Esophagus squamous epithelium (tissue), 5 donors: ENCODE measurements around the gene PIK3R5. TPM values are rescaled to one million over a fixed set of nuclear protein-coding genes. Genes with fewer than 3 reads are reported as not detected.
A peak's percentile ranks its signal among the peaks of the same experiment; 100 is the strongest.

ENCODE experiments used
- DNase-seq: peaks from one replicate; lab custom pipeline; 2025; lab: John Stamatoyannopoulos, UW
- H3K27ac ChIP-seq, 4 donors: fragments of 200-600 bp; sonication (generic); one replicate each; pipeline ENCODE4 v1.5.1; 2016 to 2019; ENCODE audit warnings: mild to moderate bottlenecking in 1 of 4
- H3K27me3 ChIP-seq, 4 donors: fragments of 200-600 bp; sonication (generic); 1 replicate in 3 of 4; 2 replicates in 1 of 4; pipeline versions ENCODE4 v1.5.1 to v1.6.0; 2017 to 2021; ENCODE audit warnings: antibody characterized with exemption in 1 of 4
- H3K36me3 ChIP-seq, 3 donors: fragments of 200-600 bp; sonication (generic); one replicate each; pipeline ENCODE4 v1.5.1; 2016 to 2019
- H3K4me1 ChIP-seq, 3 donors: fragments of 200-600 bp; sonication (generic); one replicate each; pipeline ENCODE4 v1.5.1; 2017 to 2019
- H3K4me3 ChIP-seq, 4 donors: fragments of 200-600 bp; sonication (generic); 1 replicate in 3 of 4; 2 replicates in 1 of 4; pipeline ENCODE4 v1.5.1; 2016 to 2019; ENCODE audit warnings: mild to moderate bottlenecking in 2 of 4, moderate library complexity in 1 of 4
- H3K9me3 ChIP-seq, 3 donors: fragments of 200-600 bp; sonication (generic); one replicate each; pipeline ENCODE4 v1.5.1; 2016 to 2019
- POLR2A ChIP-seq, 4 donors: fragments of 450-650 bp; IDR thresholded peaks; one replicate each; pipeline ENCODE4 v1.6.1; 2017; ENCODE audit warnings: antibody characterized with exemption in 4 of 4, mild to moderate bottlenecking in 4 of 4, moderate library complexity in 3 of 4
- WGBS, 2 donors: methylation state at CpG; one replicate each; pipeline ENCODE4 v1.1.5; 2018; 5-methylcytosine and 5-hydroxymethylcytosine counted together
- intact Hi-C: fragments of 100-400 bp; cut with DNase I; formaldehyde crosslinking; loops from one replicate; pipeline ENCODE4 v1.15.0; 2022
- total RNA-seq, 4 donors: library from RNA; depleted of rRNA; stranded (reverse); fragments of >200 nt; gene quantifications; one replicate each; pipeline ENCODE4 v1.1.0, GENCODE V29; 2016
- TF ChIP-seq, protein P1 (sequence below), 6 experiments: fragments of 450-650 bp in 4 of 6; fragments of 200-600 bp in 2 of 6; sonication (generic) in 2 of 6; IDR thresholded peaks; one replicate each; pipeline ENCODE4 v1.5.1; 2016 to 2019; ENCODE audit warnings: antibody characterized with exemption in 6 of 6, mild to moderate bottlenecking in 4 of 6, moderate library complexity in 4 of 6
- donor health status: DM: yes; HTN: yes; CAD: no.

Gene PIK3R5, protein sequence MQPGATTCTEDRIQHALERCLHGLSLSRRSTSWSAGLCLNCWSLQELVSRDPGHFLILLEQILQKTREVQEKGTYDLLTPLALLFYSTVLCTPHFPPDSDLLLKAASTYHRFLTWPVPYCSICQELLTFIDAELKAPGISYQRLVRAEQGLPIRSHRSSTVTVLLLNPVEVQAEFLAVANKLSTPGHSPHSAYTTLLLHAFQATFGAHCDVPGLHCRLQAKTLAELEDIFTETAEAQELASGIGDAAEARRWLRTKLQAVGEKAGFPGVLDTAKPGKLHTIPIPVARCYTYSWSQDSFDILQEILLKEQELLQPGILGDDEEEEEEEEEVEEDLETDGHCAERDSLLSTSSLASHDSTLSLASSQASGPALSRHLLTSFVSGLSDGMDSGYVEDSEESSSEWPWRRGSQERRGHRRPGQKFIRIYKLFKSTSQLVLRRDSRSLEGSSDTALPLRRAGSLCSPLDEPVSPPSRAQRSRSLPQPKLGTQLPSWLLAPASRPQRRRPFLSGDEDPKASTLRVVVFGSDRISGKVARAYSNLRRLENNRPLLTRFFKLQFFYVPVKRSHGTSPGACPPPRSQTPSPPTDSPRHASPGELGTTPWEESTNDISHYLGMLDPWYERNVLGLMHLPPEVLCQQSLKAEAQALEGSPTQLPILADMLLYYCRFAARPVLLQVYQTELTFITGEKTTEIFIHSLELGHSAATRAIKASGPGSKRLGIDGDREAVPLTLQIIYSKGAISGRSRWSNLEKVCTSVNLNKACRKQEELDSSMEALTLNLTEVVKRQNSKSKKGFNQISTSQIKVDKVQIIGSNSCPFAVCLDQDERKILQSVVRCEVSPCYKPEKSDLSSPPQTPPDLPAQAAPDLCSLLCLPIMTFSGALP
- total RNA-seq, result 1 to 10 TPM; 1.8 to 8.8 (median 3.1) TPM

DNA sequence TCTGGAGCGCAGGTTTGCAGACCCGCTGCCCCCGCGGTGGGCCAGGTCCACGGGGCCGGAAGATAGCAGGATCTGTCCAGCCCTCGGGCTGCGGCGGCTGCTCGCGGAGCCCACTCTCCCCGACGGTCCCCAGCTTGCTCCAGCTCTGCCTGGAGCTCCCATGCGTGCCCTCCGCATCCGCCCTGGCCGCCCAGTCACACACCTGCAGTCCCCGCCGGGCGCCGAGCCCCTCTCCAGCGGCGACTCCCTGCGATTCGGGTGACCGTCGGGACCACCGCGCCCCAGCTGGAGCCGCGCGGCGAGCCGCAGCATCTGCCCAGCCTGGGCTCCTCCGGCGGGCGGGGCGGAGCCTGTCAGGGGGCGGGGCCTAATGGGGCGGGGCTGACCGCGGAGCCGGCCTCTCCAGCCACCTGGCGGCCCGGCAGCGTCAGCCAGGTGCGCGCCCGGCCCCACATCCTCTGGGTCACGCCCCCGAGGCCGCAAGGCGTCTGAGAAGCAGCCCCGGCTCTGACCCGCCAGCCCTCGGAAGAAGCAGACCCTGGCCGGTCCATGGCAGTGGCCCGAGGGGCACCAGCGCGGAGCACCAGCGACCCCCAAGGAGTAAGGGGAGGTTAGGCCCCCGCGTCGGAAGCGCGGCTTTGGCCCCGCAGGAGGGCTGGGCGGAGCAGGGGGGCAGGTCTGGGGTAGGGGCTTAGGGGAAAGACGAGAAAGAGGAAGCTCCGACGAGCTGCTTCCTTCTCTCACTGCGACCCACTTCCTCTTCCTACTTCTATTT is at the start of gene PIK3R5:
TSS of gene PIK3R5 (minus strand) at position 314 of the 775 bp plus-strand sequence. CDS start 54,213 bp downstream, outside the sequence.
- TF ChIP-seq, protein P1, sequence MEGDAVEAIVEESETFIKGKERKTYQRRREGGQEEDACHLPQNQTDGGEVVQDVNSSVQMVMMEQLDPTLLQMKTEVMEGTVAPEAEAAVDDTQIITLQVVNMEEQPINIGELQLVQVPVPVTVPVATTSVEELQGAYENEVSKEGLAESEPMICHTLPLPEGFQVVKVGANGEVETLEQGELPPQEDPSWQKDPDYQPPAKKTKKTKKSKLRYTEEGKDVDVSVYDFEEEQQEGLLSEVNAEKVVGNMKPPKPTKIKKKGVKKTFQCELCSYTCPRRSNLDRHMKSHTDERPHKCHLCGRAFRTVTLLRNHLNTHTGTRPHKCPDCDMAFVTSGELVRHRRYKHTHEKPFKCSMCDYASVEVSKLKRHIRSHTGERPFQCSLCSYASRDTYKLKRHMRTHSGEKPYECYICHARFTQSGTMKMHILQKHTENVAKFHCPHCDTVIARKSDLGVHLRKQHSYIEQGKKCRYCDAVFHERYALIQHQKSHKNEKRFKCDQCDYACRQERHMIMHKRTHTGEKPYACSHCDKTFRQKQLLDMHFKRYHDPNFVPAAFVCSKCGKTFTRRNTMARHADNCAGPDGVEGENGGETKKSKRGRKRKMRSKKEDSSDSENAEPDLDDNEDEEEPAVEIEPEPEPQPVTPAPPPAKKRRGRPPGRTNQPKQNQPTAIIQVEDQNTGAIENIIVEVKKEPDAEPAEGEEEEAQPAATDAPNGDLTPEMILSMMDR (IDR thresholded peaks at IDR 0.05), result peak in 1 of 6 experiments; percentile 29
- TF ChIP-seq POLR2A (IDR thresholded peaks at IDR 0.05), result peak in 1 of 4 donors; percentile 63
- peaks cover 0 to 12% (median 0%) of the 10 kb centered on the region in 3 donors for H3K4me1 ChIP-seq
- peaks cover 0 to 58% (median 5%) of the 10 kb centered on the region in 4 donors for H3K27me3 ChIP-seq
- WGBS, 2 donors, result 10 to 13% methylated on average over 11 to 13 of the region's 72 CpGs
- H3K9me3 ChIP-seq, result no peaks in the 10 kb centered on the region
- H3K27ac ChIP-seq, result peak within 1 kb of the TSS; percentile 52 to 85 (median 70)
- H3K36me3 ChIP-seq, result no peaks in the 10 kb centered on the region
- H3K4me3 ChIP-seq, result peak within 1 kb of the TSS; percentile 26 to 67 (median 42)
- intact Hi-C loops, result no loop called here
- no peak for DNase-seq

DNA sequence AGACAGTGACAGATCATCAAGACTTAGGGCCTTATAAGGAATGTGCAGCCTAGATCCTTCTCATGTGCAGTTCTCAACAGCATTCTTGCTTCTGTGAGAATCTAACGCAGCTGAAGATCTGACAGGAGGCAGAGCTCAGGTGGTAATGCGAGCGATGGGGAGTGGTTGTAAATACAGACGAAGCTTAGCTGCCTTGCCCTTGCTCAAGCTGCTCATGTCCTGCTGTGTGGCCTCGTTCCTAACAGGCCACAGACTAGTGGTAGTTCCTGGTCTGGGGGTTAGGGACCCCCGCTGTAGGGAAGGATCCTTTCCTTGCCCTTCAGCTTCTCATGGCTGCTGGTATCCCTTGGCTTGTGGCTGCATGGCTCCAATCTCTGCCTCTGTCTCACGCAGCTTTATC is 45.5 kb upstream of the PIK3R5 start:
- Histone ChIP-seq H3K9me3 (no peaks in the 10 kb centered on the region), H3K27ac (no peak overlapping the region), H3K4me1 (no peaks in the 10 kb centered on the region), H3K27me3 (peaks cover 0 to 37% (median 0%) of the 10 kb centered on the region in 4 donors), H3K4me3 (no peak overlapping the region), H3K36me3 (no peaks in the 10 kb centered on the region)
- WGBS, 2 donors, result 81 to 86% methylated on average over 7 of the region's 7 CpGs
- DNase-seq, result no peak
- intact Hi-C loops, result no loop called here
- TF ChIP-seq, protein P1 (IDR thresholded peaks at IDR 0.05), result no peak
- TF ChIP-seq POLR2A (IDR thresholded peaks at IDR 0.05), result no peak

DNA sequence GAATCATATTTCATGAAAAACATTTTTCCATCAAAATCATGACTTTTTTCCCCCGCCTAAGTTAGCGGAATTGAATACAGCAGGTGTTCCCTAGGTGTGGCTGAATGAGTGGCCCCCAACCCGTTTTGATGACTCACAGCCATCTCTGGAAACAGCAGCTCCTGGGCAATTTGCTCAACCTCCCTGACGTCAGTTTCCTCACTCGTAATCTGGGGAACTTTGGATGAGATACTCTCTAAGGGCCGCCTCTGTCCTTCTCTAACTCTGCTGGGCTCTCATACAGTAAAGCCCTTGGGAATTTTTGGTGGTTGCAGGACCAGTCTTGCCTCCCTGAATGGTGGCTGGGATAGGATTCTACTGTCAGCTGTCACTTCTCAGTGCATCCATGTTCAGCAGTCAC is 44.2 kb upstream of the PIK3R5 start:
- TF ChIP-seq POLR2A (IDR thresholded peaks at IDR 0.05), result no peak
- TF ChIP-seq, protein P1 (IDR thresholded peaks at IDR 0.05), result no peak
- WGBS, 2 donors, result 46% methylated on average over 6 of the region's 6 CpGs
- H3K9me3 ChIP-seq, result no peaks in the 10 kb centered on the region
- H3K4me3 ChIP-seq, result no peak overlapping the region
- H3K4me1 ChIP-seq, result no peaks in the 10 kb centered on the region
- H3K27ac ChIP-seq, result no peak overlapping the region
- H3K27me3 ChIP-seq, result peaks cover 0 to 46% (median under 1%) of the 10 kb centered on the region in 4 donors
- intact Hi-C loops, result no loop called here
- H3K36me3 ChIP-seq, result no peaks in the 10 kb centered on the region
- DNase-seq, result no peak

DNA sequence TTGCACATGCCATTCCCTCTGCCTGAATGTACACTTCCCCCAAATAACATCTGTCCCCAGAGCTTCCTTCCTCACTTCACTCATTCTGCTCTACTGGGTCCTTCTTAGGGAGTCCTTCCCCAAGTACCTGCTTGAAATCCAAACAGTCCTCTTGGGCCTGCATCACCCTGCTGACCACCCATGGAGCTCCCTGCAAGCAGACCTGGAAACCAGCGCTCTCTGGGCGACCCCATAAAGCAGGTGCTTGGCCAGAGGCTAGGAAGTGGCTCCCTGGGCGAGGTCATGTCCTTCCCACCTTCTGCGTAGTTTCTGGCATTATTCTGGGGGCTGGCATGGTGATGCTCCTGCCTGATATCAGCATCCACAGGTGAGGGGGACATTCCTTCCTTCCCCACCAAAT is 43.6 kb upstream of the PIK3R5 start:
- TF ChIP-seq, protein P1 (IDR thresholded peaks at IDR 0.05), result no peak
- no peak for TF ChIP-seq POLR2A (IDR thresholded peaks at IDR 0.05)
- no peak for DNase-seq

More for the DNA sequence above, 43.6 kb upstream of the PIK3R5 start:
- Histone ChIP-seq H3K4me1 (peaks cover 0 to 5% (median under 1%) of the 10 kb centered on the region in 3 donors), H3K36me3 (no peaks in the 10 kb centered on the region), H3K4me3 (no peak overlapping the region), H3K27ac (no peak overlapping the region), H3K9me3 (no peaks in the 10 kb centered on the region), H3K27me3 (peaks cover 0 to 52% (median 6%) of the 10 kb centered on the region in 4 donors)
- intact Hi-C loops, result no loop called here
- 93% methylated on average over 4 of the region's 4 CpGs; no CpG with 5 or more reads in 1 of the 2 donors for WGBS, 2 donors
